Posterior vena cava (tissue), 2 donors: ENCODE results near the gene CCR8. TPM values are rescaled to one million over a fixed set of nuclear protein-coding genes. Genes with fewer than 3 reads are reported as not detected.

Experiments
- DNase-seq: peaks from one replicate; pipeline ENCODE4 v3.0.0-alpha.2; 2020; ENCODE audit warnings: low spot score
- intact Hi-C, 2 donors: fragments of 100-400 bp; cut with DNase I; formaldehyde crosslinking; loops; one replicate each; pipeline versions ENCODE4 v1.14.1 to v1.14.2; 2022 to 2023
- total RNA-seq, 2 donors: library from RNA; stranded (reverse); fragmentation: NEBNext Ultra II Directional; extraction: Animal tissue kit (Norgen Biotek cat#: 25700); gene quantifications; one replicate each; pipeline ENCODE4 v1.2.1, GENCODE V29; 2021
- donor health status: DM: yes; HTN: yes; CAD: no.
- donor health status: DM: yes; HTN: yes; CAD: no.

The CCR8 gene
- total RNA-seq, 2 donors from 2014 or later, result not detected

GRCh38 chr3:39378957-39379777, 49.7 kb downstream of the CCR8 start:
- intact Hi-C loops, result no loop called here
- DNase-seq, result no peak

DNA sequence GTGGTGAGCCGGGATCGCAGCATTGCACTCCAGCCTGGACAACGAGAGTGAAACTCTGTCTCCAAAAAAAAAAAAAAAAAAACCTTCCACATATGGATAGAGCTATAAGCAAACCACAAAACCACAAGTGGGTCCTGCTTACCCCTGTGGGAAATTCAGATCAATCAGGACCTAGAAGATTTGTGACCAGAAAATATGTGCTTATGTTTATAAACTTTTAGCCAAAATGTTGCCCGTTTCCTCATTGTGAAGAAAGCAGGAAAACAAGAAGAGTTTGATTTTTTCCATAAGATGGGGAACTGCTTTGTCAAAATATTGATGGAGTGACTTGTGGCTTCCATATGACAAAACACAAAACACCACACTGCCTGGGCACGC, 50.3 kb downstream of the CCR8 start:
- no peak for DNase-seq
- intact Hi-C loops, result loop anchor here (10.0 kb wide), 2 partner anchors 175 to 1275 kb away; no protein-coding TSS in a partner anchor

GRCh38 chr3:39381432-39381831, 51.9 kb downstream of the CCR8 start:
- no peak for DNase-seq
- intact Hi-C loops, result loop anchor here (10.0 kb wide), 2 partner anchors 177 to 1277 kb away; no protein-coding TSS in a partner anchor

Other genes starting within 250 kb of the CCR8 start
- gene GORASP1, start 222.1 kb upstream of the CCR8 start, total RNA-seq, result 10 to 100 TPM; 50.8 to 61.8 TPM
- gene TTC21A, start 222.0 kb upstream of the CCR8 start, total RNA-seq, result 1 to 10 TPM; 3.0 to 5.4 TPM
- 10 to 100 TPM; 23.5 to 61.4 TPM for gene CSRNP1, start 176.1 kb upstream of the CCR8 start, total RNA-seq
- 1 to 10 TPM in 1 of 2 donors, under 1 TPM in 1; 0.23 to 7.1 TPM for gene XIRP1, start 137.1 kb upstream of the CCR8 start, total RNA-seq
- 1 to 10 TPM in 1 of 2 donors, under 1 TPM in 1; 0.52 to 1.9 TPM for gene CX3CR1, start 49.7 kb upstream of the CCR8 start, total RNA-seq
- 10 to 100 TPM; 14.3 to 14.9 TPM for gene SLC25A38, start 53.7 kb downstream of the CCR8 start, total RNA-seq
- gene RPSA, start 77.0 kb downstream of the CCR8 start, total RNA-seq, result 100 to 1,000 TPM; 674 to 783 TPM
- gene MOBP, start 138.0 kb downstream of the CCR8 start, total RNA-seq, result under 1 TPM in 1 of 2 donors, not detected in 1; 0.19 TPM